Astrocyte (in vitro differentiated cells and primary cell): ENCODE results near the gene CCNL2.
"Not testable (repeated sequence)": the region's sequence is repeated elsewhere in the genome, so short reads cannot be mapped to it uniquely, and the experiment has no call there.

Experiments used
- EZH2 ChIP-seq: IDR thresholded peaks from 2 replicates; pipeline ENCODE4 v1.6.1; 2012; ENCODE audit warnings: mild to moderate bottlenecking, low read length, inconsistent platforms; ENCODE audit not compliant: insufficient read depth
- TF ChIP-seq, protein P1 (sequence below): IDR thresholded peaks from 2 replicates; pipeline ENCODE4 v1.5.1; 2011; ENCODE audit warnings: low read depth, mild to moderate bottlenecking, inconsistent platforms, low read length, moderate library complexity; ENCODE audit not compliant: insufficient read depth

DNA sequence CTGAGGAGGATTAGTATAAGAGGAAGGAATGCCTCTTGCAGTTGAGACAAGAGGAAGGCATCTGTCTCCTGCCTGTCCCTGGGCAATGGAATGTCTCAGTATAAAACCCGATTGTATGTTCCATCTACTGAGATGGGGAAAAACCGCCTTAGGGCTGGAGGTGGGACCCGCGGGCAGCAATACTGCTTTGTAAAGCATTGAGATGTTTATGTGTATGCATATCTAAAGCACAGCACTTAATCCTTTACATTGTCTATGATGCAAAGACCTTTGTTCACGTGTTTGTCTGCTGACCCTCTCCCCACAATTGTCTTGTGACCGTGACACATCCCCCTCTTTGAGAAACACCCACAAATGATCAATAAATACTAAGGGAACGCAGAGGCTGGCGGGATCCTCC, 11.1 kb upstream of the CCNL2 start:
- TF ChIP-seq, protein P1, sequence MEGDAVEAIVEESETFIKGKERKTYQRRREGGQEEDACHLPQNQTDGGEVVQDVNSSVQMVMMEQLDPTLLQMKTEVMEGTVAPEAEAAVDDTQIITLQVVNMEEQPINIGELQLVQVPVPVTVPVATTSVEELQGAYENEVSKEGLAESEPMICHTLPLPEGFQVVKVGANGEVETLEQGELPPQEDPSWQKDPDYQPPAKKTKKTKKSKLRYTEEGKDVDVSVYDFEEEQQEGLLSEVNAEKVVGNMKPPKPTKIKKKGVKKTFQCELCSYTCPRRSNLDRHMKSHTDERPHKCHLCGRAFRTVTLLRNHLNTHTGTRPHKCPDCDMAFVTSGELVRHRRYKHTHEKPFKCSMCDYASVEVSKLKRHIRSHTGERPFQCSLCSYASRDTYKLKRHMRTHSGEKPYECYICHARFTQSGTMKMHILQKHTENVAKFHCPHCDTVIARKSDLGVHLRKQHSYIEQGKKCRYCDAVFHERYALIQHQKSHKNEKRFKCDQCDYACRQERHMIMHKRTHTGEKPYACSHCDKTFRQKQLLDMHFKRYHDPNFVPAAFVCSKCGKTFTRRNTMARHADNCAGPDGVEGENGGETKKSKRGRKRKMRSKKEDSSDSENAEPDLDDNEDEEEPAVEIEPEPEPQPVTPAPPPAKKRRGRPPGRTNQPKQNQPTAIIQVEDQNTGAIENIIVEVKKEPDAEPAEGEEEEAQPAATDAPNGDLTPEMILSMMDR: not testable (repeated sequence)
- TF ChIP-seq EZH2: not testable (repeated sequence)
